IPS DF 4.7 (cell line): ENCODE measurements around the gene MOB3A.

Experiments
- DNase-seq: peaks from one replicate; pipeline ENCODE4 v3.0.0-alpha.2; 2013; ENCODE audit warnings: low spot score; ENCODE audit errors: extremely low read depth

The MOB3A gene

GRCh38 chr19:2059422-2060201 lies 36.5 kb downstream of the MOB3A start:
- no peak for DNase-seq

- DNase-seq, result no peak
These were observed 37.3 kb downstream of the MOB3A start for GRCh38 chr19:2058570-2059421.

- no peak for DNase-seq
These were observed 38.3 kb downstream of the MOB3A start for GRCh38 chr19:2057484-2058469.

GRCh38 chr19:2056837-2057192 lies 39.3 kb downstream of the MOB3A start:
- no peak for DNase-seq

GRCh38 chr19:2055931-2056836 lies 39.9 kb downstream of the MOB3A start:
- DNase-seq, result no peak

GRCh38 chr19:2054763-2055162 lies 41.4 kb downstream of the MOB3A start:
- DNase-seq, result no peak

GRCh38 chr19:2053601-2054389 lies 42.3 kb downstream of the MOB3A start:
- DNase-seq, result no peak

DNA sequence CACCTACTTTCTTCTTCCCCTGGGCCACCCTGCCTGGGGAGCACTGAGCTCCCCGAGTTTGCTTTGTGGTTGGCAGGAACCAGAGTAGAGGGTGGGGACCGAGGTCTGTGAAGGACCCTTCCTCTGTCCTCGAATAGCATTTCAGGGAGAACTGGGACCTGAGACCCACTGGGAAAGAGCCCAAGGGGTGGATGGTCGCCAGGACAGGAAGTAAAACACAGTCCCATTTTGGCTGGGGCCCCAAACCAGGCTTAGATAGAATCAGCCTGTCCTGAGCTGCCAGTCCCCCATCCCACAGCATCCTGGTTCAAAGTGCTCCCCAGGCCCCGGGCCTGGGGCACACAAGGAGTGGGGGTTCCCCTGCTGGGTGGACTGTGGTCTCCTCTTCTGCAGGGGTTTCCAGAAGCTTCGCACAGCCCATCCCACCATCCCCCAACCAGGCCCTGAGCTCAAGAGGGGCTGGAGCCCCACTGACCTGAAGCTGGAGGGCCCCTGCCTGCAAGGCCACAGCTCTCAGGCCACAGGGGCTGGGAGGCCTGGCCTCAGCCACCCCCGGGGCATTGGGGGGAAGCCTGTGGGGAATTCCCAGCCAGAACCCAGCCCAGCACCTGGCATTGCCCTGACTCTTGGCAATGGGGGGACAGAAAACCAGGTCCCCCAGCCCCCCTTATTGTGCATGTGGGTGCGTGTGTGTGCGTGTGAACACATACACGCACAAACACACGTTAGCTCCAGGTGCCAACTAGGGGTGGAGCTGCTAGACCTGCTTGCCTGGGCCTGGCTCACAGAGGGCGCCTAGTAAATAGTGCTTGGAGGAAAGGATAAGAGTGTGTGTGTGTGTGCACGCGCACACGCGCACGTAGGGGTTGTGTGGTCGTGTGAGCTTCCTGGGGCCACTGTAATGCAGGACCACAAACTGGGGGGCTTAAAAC lies 44.1 kb downstream of the MOB3A start:
- DNase-seq, result no peak

- DNase-seq, result no peak
These were observed 44.9 kb downstream of the MOB3A start, which contains the start of gene MKNK2 for GRCh38 chr19:2050991-2051772. MKNK2 (minus strand) TSS chr19:2051244; CDS start chr19:2050851, 393 bp downstream.

GRCh38 chr19:2050349-2050990 lies 45.7 kb downstream of the MOB3A start:
- no peak for DNase-seq

DNA sequence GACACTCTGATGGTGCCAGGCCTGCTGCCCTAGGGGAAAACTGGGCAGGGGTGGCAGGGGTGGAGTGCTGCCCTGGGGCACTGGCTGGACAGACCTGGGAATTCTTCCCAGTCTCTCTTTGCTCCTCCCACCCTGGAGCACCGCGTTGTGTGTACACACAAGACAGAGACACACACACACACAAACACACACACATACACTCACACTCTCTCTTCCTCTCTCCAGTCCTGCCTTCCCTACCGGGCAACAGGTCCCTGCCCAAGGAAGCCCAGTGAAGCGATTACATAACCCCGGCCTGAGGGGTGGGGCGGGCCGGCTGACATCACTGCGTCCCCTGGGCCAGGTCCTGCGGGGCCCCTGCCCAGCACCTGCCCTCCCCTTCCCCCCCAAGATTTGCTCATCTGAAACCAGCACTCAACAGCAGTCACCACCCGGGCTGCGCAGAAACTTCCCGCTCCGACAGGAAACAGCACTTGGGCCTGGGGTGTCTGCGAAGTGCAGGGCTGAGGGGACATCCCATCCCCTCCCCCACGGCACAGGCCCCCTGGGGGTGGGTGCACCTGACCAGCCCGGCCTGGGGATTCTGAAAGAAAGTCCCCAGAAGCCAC lies 46.3 kb downstream of the MOB3A start:
- DNase-seq, result no peak

DNA sequence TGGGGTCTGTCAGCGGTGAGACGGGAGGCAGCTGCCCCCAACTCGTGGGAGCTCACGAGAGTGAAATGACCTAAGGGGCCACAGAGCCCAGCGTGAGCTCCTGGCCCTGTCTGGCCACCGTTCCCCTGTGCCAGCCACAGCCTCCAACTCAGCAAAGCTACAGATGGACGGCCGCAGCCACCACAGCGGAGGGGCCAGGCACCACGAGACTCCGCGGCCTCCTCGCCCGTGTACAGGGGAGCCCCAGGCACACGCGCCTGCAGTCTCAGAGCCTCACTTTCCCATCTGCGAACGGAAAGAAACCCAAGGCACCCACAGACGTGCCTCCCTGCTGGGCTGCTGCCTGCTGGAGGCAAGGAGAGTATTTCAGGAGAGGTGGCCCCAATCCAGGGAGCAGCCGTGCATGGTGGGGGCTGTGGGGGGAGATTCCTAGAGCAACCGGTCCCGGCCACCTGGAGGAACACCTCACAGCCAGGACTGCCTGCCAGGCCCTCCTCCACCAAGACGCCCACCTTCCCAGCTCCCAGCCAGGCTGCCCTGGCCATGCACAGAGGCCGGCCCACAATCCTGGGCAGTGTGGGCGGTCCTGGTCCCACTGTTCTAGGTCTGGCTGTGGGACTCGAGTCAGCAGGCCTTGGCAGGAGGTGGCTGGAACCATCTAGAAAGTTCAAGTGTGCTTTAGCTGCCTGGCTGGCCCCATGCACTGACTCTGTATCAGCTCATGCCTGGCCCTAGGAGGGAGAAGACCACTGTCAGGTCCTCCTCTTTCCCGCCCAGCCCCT lies 47.0 kb downstream of the MOB3A start:
- no peak for DNase-seq

DNA sequence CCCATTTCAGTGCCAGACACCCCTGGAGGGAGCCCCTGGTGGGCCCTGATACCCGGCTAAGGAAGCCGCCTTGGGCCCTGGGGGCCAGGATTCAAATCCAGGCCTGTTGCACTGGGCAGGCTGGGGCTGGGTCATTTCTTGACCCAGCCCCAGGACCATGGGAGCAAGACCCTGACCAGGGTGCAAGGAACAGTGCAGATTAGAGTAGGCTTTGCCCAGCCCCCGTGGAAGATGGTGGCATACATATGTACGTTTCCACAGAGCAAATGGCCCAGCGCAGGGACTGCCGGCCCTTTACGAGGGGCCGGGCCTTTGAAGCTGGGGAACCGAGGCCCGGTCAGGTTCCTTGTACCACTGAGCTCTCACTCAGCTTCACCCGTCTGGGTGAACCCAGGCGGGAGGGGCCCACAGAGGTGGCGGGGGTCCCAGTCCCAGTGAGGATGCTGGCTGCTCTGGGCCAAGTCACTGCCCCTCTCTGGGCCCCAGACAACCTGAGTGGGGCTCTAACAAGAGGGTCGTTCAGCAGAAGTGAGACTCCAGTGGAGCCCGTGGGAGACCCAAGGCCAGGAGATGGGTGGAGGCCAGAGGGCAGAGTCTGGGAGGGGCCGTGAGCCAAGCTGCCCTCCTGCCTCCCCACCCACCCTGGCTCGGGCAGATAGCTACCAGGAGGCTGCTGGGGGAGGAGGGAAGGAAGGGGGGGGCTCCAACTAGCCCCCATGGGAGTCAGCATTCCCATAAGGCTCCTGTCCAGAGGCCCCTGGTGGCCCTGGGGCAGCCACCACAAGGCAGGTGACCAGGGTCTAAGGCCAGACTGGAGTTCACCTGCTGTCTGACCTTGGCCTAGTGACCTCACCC lies 47.8 kb downstream of the MOB3A start:
- DNase-seq, result no peak

DNA sequence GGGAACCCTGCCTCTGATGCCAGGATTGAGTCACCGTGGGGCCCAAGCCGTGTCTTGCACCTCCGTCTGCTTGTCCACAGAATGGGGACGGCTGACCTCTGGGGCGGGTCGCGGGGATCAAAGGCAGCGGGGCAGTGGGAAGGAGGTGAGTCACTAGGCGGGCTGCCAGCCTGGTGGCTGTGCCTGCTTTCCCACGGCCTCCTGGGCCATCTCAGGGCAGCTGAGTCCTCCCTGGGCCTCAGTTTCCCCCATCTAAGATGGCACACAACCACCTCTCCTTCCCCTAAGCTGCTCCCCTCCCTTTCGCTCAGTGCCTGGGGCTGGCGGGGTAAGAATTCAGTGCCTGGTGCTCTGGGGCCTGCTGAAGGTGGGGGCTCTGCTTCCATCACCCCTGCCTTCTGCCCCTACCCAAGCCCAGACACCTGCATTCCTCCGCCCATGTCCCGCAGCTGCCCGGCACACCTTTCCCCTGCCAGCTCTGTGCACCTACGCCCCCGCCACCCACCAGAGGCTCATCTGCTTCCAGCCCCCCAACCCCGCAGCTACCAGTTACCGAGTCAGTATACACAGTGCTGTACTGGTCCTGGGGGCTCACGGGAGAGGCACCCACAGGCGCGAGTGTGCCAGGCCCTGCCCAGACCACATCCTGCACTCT lies 48.5 kb downstream of the MOB3A start:
- no peak for DNase-seq

DNA sequence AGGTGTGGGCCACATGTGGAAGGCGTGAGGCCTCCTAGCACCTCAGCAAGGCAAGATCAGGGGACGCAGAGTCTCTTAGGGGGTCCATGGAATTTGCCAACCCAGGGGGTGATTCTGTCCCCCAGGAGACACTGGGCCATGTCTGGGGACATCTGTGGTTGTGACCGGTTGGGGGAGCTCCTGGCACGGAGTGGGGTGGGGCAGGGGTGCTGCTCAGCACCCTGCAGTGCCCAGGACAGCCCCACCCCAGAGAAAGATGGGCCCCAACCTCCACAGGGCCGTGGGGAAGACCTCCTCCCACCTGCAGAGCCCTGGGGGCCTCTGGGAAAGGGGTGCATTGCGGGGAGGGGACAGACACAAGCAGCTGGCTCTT lies 49.1 kb downstream of the MOB3A start:
- no peak for DNase-seq
